SK-N-SH (cell line): ENCODE data around the gene LTB4R.

Experiments used
- FOXJ3 ChIP-seq: sonication (generic); formaldehyde crosslinking; IDR thresholded peaks from 2 replicates; pipeline ENCODE4 v1.5.1; 2020; ENCODE audit warnings: mild to moderate bottlenecking, missing genetic modification reagents
- POLR2AphosphoS5 ChIP-seq: IDR thresholded peaks from 2 replicates; pipeline ENCODE4 v1.6.1; 2012; ENCODE audit warnings: low read depth, low read length
- SIN3A ChIP-seq: IDR thresholded peaks from 2 replicates; pipeline ENCODE4 v1.6.1; 2012; ENCODE audit warnings: low read depth, mild to moderate bottlenecking, low read length, moderate library complexity, borderline replicate concordance
- TF ChIP-seq, protein P1 (sequence below): IDR thresholded peaks from 2 replicates; pipeline ENCODE4 v1.4.0; 2012; ENCODE audit warnings: low read depth

DNA sequence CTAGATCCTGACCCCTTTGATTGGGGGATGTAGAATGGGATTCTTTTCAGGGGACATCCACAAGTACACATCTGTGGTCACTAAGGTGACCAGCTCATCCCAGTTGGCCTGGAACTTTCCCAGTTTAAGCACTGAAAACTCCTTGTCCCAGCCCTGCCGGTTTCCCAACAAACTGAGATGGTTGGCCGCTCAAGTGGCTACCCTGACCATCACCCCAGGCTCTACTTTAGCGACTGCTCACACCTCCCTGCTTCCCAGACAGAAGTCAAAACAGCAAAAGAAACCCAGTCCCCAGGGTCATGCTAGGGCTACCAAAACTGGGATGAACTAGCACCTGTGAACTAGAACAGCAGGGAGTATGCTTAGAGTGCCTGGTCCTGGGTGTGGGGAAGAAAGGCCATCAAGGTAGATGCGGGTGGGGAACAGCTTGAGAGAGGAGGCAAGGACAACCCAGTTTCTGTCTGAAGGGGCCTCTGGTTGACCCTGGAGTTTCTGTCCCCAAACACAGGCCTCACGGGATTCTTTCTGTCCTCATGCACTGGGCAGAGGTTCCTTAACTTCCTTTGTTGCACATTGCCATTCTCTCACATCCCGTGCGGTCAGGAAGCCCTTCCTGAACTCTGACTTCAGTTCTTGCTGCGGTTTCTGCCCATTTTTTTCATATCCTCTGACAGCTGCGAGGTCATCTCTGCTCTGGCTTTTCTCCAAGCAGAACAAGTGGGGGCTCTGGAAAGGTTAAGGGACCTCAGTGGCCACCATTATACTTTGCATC is 1.6 kb downstream of the LTB4R start:
- TF ChIP-seq, protein P1, sequence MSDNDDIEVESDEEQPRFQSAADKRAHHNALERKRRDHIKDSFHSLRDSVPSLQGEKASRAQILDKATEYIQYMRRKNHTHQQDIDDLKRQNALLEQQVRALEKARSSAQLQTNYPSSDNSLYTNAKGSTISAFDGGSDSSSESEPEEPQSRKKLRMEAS: no peak
- TF ChIP-seq SIN3A (no peak), POLR2AphosphoS5 (no peak), FOXJ3 (CRISPR knock-in tag) (no peak)
